ENCODE results near the gene TAPBPL. TPM values are rescaled to one million over a fixed set of nuclear protein-coding genes. Genes with fewer than 3 reads are reported as not detected.
"Not testable (repeated sequence)": the region's sequence is repeated elsewhere in the genome, so short reads cannot be mapped to it uniquely, and the experiment has no call there.

The TAPBPL gene
- total RNA-seq, 1 donor from 2014 or later, result 0.82 TPM

GRCh38 chr12:6461401-6462233 is 9.8 kb downstream of the TAPBPL start:
- FAIRE-seq (no peak), DNase-seq (ENCODE audit: low spot score in 2 of 2) (no peak)

GRCh38 chr12:6462234-6462995 is 10.6 kb downstream of the TAPBPL start:
- no peak for FAIRE-seq

GRCh38 chr12:6463216-6463615 is 11.4 kb downstream of the TAPBPL start:
- DNase-seq (ENCODE audit: low spot score in 2 of 2), result no peak
- no peak for FAIRE-seq

More at GRCh38 chr12:6462234-6462995, 10.6 kb downstream of the TAPBPL start:
- no peak for DNase-seq (ENCODE audit: low spot score in 2 of 2)

GRCh38 chr12:6463858-6464257 is 12.0 kb downstream of the TAPBPL start:
- no peak for FAIRE-seq
- DNase-seq (ENCODE audit: low spot score in 2 of 2), result no peak

GRCh38 chr12:6464531-6464930 is 12.7 kb downstream of the TAPBPL start:
- FAIRE-seq, result no peak

GRCh38 chr12:6465467-6466183 is 13.8 kb downstream of the TAPBPL start:
- DNase-seq (ENCODE audit: low spot score in 2 of 2) (peak; percentile 57 to 60), FAIRE-seq (no peak)

More at GRCh38 chr12:6464531-6464930, 12.7 kb downstream of the TAPBPL start:
- no peak for DNase-seq (ENCODE audit: low spot score in 2 of 2)

GRCh38 chr12:6466184-6466573 is 14.3 kb downstream of the TAPBPL start:
- no peak for FAIRE-seq
- no peak for DNase-seq (ENCODE audit: low spot score in 2 of 2)

GRCh38 chr12:6466751-6467150 is 14.9 kb downstream of the TAPBPL start:
- not testable (repeated sequence) for DNase-seq (ENCODE audit: low spot score in 2 of 2); FAIRE-seq

GRCh38 chr12:6467571-6468282 is 15.9 kb downstream of the TAPBPL start:
- FAIRE-seq; DNase-seq (ENCODE audit: low spot score in 2 of 2): not testable (repeated sequence)

- FAIRE-seq (no peak), DNase-seq (ENCODE audit: low spot score in 2 of 2) (no peak)
Observed at GRCh38 chr12:6468283-6468575, 16.4 kb downstream of the TAPBPL start.

GRCh38 chr12:6469092-6469491 is 17.2 kb downstream of the TAPBPL start:
- FAIRE-seq (no peak), DNase-seq (ENCODE audit: low spot score in 2 of 2) (no peak)

GRCh38 chr12:6469609-6470374 is 17.9 kb downstream of the TAPBPL start:
- DNase-seq (ENCODE audit: low spot score in 2 of 2) (no peak), FAIRE-seq (no peak)

GRCh38 chr12:6470375-6471163 is 18.7 kb downstream of the TAPBPL start, which contains the start of gene VAMP1:
Gene VAMP1 (minus strand): TSS chr12:6470677. CDS start chr12:6470531, 146 bp downstream.
- DNase-seq (ENCODE audit: low spot score in 2 of 2), result peak; percentile 97
- no peak for FAIRE-seq

GRCh38 chr12:6471989-6472360 is 20.1 kb downstream of the TAPBPL start:
- no peak for DNase-seq (ENCODE audit: low spot score in 2 of 2)
- FAIRE-seq, result no peak

- DNase-seq (ENCODE audit: low spot score in 2 of 2) (no peak), FAIRE-seq (no peak)
Observed at GRCh38 chr12:6472491-6472890, 20.6 kb downstream of the TAPBPL start.

GRCh38 chr12:6475233-6475975 is 23.6 kb downstream of the TAPBPL start:
- not testable (repeated sequence) for FAIRE-seq; DNase-seq (ENCODE audit: low spot score in 2 of 2)

- no peak for DNase-seq (ENCODE audit: low spot score in 2 of 2)
- FAIRE-seq, result no peak
Observed at GRCh38 chr12:6476489-6476888, 24.6 kb downstream of the TAPBPL start.
